ENCODE data around the gene CD59. TPM values are rescaled to one million over a fixed set of nuclear protein-coding genes. Genes with fewer than 3 reads are reported as not detected.

Gene CD59
- total RNA-seq, 4 donors from 2014 or later = 476 to 717 (median 695) TPM

- intact Hi-C loops (cut with DNase I; ENCODE audit: low total_unique reads) = loop anchor here (1.0 to 10.0 kb wide), 4 partner anchors 21 to 1143 kb away; partner anchors contain the start of genes APIP, CAPRIN1, NAT10 and PDHX
- no peaks in the 10 kb centered on the region for H3K9me3 ChIP-seq
- TF ChIP-seq POLR2A (IDR thresholded peaks at IDR 0.05) = peak; percentile 53 to 54
- no peak for TF ChIP-seq CTCF (IDR thresholded peaks at IDR 0.05 in 4 of 5, conservative IDR thresholded peaks at IDR 0.05 in 1 of 5)
- no peaks in the 10 kb centered on the region for H3K27me3 ChIP-seq
- H3K27ac ChIP-seq = peak within 1 kb of the TSS; percentile 93 to 96 (median 93)
- peak; percentile 84 to 88 for ATAC-seq
- peak; percentile 60 to 72 for DNase-seq
- no peaks in the 10 kb centered on the region for H3K36me3 ChIP-seq
- H3K4me1 ChIP-seq = peaks cover 27 to 32% of the 10 kb centered on the region in 2 donors
- in situ Hi-C loops (cut with MboI; ENCODE audit: low sequenced_read_pairs in 4 of 4) = loop anchor here in 2 of 4 donors (25.0 kb wide), 1 partner anchor 612 kb away; the partner anchor contains the start of gene CSTF3 (in 2 of the 2)
- peak within 1 kb of the TSS; percentile 91 to 98 (median 96) for H3K4me3 ChIP-seq
Measured at GRCh38 chr11:33773987-33774735, 37.9 kb upstream of the CD59 start, which contains the start of gene FBXO3. Gene FBXO3, minus strand, starts transcription at chr11:33774520. Its CDS starts 23 bp downstream, at chr11:33774497.

GRCh38 chr11:33773404-33773986 lies 37.3 kb upstream of the CD59 start:
- ATAC-seq = peak; percentile 16 to 40
- H3K27me3 ChIP-seq = no peaks in the 10 kb centered on the region
- peaks cover 0 to 6% of the 10 kb centered on the region in 2 donors for H3K36me3 ChIP-seq
- in situ Hi-C loops (cut with MboI; ENCODE audit: low sequenced_read_pairs in 4 of 4) = loop anchor here in 2 of 4 donors (25.0 kb wide), 1 partner anchor 611 kb away; the partner anchor contains the start of gene CSTF3 (in 2 of the 2)
- no peak for DNase-seq
- H3K9me3 ChIP-seq = no peaks in the 10 kb centered on the region
- intact Hi-C loops (cut with DNase I; ENCODE audit: low total_unique reads) = loop anchor here (2.0 to 10.0 kb wide), 3 partner anchors 21 to 1144 kb away; partner anchors contain the start of genes APIP, NAT10 and PDHX
- TF ChIP-seq POLR2A (IDR thresholded peaks at IDR 0.05) (no peak), CTCF (IDR thresholded peaks at IDR 0.05 in 4 of 5, conservative IDR thresholded peaks at IDR 0.05 in 1 of 5) (peak in 2 of 5 experiments; percentile 13 to 19)
- H3K4me1 ChIP-seq = peaks cover 27 to 32% of the 10 kb centered on the region in 2 donors
- peak overlapping the region; percentile 91 to 98 (median 96) for H3K4me3 ChIP-seq
- H3K27ac ChIP-seq = peak overlapping the region; percentile 93 to 96 (median 93)

- ATAC-seq (no peak), DNase-seq (no peak)
- peak overlapping the region; percentile 91 to 98 (median 96) for H3K4me3 ChIP-seq
- H3K36me3 ChIP-seq = peaks cover 0 to 13% of the 10 kb centered on the region in 2 donors
- TF ChIP-seq POLR2A (IDR thresholded peaks at IDR 0.05) (no peak), CTCF (IDR thresholded peaks at IDR 0.05 in 4 of 5, conservative IDR thresholded peaks at IDR 0.05 in 1 of 5) (no peak)
- H3K27me3 ChIP-seq = no peaks in the 10 kb centered on the region
- H3K4me1 ChIP-seq = peaks cover 27 to 32% of the 10 kb centered on the region in 2 donors
- intact Hi-C loops (cut with DNase I; ENCODE audit: low total_unique reads) = loop anchor here (2.0 to 10.0 kb wide), 3 partner anchors 20 to 1144 kb away; partner anchors contain the start of genes APIP, NAT10 and PDHX
- H3K27ac ChIP-seq = peak overlapping the region in 2 of 4 donors; percentile 93 to 96
- H3K9me3 ChIP-seq = no peaks in the 10 kb centered on the region
- in situ Hi-C loops (cut with MboI; ENCODE audit: low sequenced_read_pairs in 4 of 4) = loop anchor here in 2 of 4 donors (25.0 kb wide), 1 partner anchor 611 kb away; the partner anchor contains the start of gene CSTF3 (in 2 of the 2)
Measured at GRCh38 chr11:33772870-33773269, 36.6 kb upstream of the CD59 start.

GRCh38 chr11:33772300-33772699 lies 36.1 kb upstream of the CD59 start:
- DNase-seq (no peak), ATAC-seq (no peak)
- in situ Hi-C loops (cut with MboI; ENCODE audit: low sequenced_read_pairs in 4 of 4) (loop anchor here in 2 of 4 donors (25.0 kb wide), 1 partner anchor 610 kb away; the partner anchor contains the start of gene CSTF3 (in 2 of the 2)), intact Hi-C loops (cut with DNase I; ENCODE audit: low total_unique reads) (loop anchor here (2.0 to 10.0 kb wide), 3 partner anchors 19 to 1145 kb away; partner anchors contain the start of genes APIP, NAT10 and PDHX)
- Histone ChIP-seq H3K36me3 (peaks cover 0 to 18% of the 10 kb centered on the region in 2 donors), H3K9me3 (no peaks in the 10 kb centered on the region), H3K4me1 (peaks cover 27 to 32% of the 10 kb centered on the region in 2 donors), H3K27ac (no peak overlapping the region), H3K4me3 (no peak overlapping the region), H3K27me3 (no peaks in the 10 kb centered on the region)
- TF ChIP-seq POLR2A (IDR thresholded peaks at IDR 0.05) (no peak), CTCF (IDR thresholded peaks at IDR 0.05 in 4 of 5, conservative IDR thresholded peaks at IDR 0.05 in 1 of 5) (no peak)
